GM23338 (cell line): ENCODE measurements around the gene SLC5A7. TPM values are rescaled to one million over a fixed set of nuclear protein-coding genes. Genes with fewer than 3 reads are reported as not detected.

Source experiments
- ATAC-seq: fragments of 200-7000 bp; cut with Tn5 transposase; 3 replicates; pipeline ENCODE4 v1.9.1; 2020
- DNase-seq: peaks from one replicate; pipeline ENCODE4 v3.0.0-alpha.2; 2015; ENCODE audit warnings: low spot score
- H2AFZ ChIP-seq: fragments of 200-600 bp; sonication (generic); 2 replicates; pipeline ENCODE4 v1.8.0; 2016; ENCODE audit warnings: antibody characterized with exemption, mild to moderate bottlenecking, moderate library complexity
- H3F3A ChIP-seq: fragments of 200-600 bp; sonication (generic); replicated peaks from 2 replicates; pipeline ENCODE4 v1.8.0; 2017; ENCODE audit warnings: antibody characterized with exemption, mixed run types, low read depth
- H3K27ac ChIP-seq: fragments of 200-600 bp; sonication (generic); 2 replicates; pipeline ENCODE4 v1.6.1; 2016; ENCODE audit warnings: low read depth
- H3K27me3 ChIP-seq: fragments of 200-600 bp; sonication (generic); 2 replicates; pipeline ENCODE4 v1.8.0; 2016; ENCODE audit warnings: mild to moderate bottlenecking, mixed run types, moderate library complexity; ENCODE audit not compliant: insufficient read depth
- H3K36me3 ChIP-seq: fragments of 200-600 bp; sonication (generic); 2 replicates; pipeline ENCODE4 v1.8.0; 2016; ENCODE audit warnings: mild to moderate bottlenecking; ENCODE audit not compliant: insufficient read depth
- H3K4me1 ChIP-seq: fragments of 200-600 bp; sonication (generic); 2 replicates; pipeline ENCODE4 v1.8.0; 2016; ENCODE audit warnings: mild to moderate bottlenecking, moderate library complexity; ENCODE audit not compliant: insufficient read depth
- H3K4me2 ChIP-seq: fragments of 200-600 bp; sonication (generic); 2 replicates; pipeline ENCODE4 v1.7.1; 2017; ENCODE audit warnings: mixed run types
- H3K4me3 ChIP-seq: fragments of 200-600 bp; sonication (generic); 2 replicates; pipeline ENCODE4 v1.6.1; 2016; ENCODE audit warnings: mixed run types
- H3K79me2 ChIP-seq: fragments of 200-600 bp; sonication (generic); replicated peaks from 2 replicates; pipeline ENCODE4 v1.8.0; 2017; ENCODE audit warnings: mild to moderate bottlenecking; ENCODE audit not compliant: insufficient read depth
- H3K9me2 ChIP-seq: fragments of 200-600 bp; sonication (generic); 2 replicates; pipeline ENCODE4 v1.8.0; 2017; ENCODE audit not compliant: insufficient read depth
- H4K20me1 ChIP-seq: fragments of 200-600 bp; sonication (generic); replicated peaks from 2 replicates; pipeline ENCODE4 v1.8.0; 2017; ENCODE audit warnings: mild to moderate bottlenecking; ENCODE audit not compliant: insufficient read depth
- H3K27ac Mint-ChIP-seq: 2 replicates; pipeline ENCODE4 v1.8.0; 2020; ENCODE audit warnings: inconsistent platforms, mild to moderate bottlenecking, moderate library complexity, mixed read lengths
- H3K27me3 Mint-ChIP-seq: 3 replicates; pipeline ENCODE4 v1.8.0; 2022; ENCODE audit warnings: low read depth, mild to moderate bottlenecking, moderate library complexity, mixed read lengths, inconsistent platforms; ENCODE audit not compliant: insufficient read depth, poor library complexity
- H3K36me3 Mint-ChIP-seq: 3 replicates; pipeline ENCODE4 v1.8.0; 2021; ENCODE audit warnings: low read depth, mild to moderate bottlenecking, inconsistent platforms, moderate library complexity, mixed read lengths
- H3K4me1 Mint-ChIP-seq: 3 replicates; pipeline ENCODE4 v1.8.0; 2020; ENCODE audit warnings: mild to moderate bottlenecking, inconsistent platforms, mixed read lengths
- H3K4me3 Mint-ChIP-seq: 3 replicates; pipeline ENCODE4 v1.8.0; 2021; ENCODE audit warnings: moderate library complexity, mild to moderate bottlenecking, inconsistent platforms, mixed read lengths
- H3K9me3 Mint-ChIP-seq: 3 replicates; pipeline ENCODE4 v1.8.0; 2020; ENCODE audit warnings: moderate library complexity, mild to moderate bottlenecking, inconsistent platforms, mixed read lengths
- CREB1 ChIP-seq: fragments of 250-450 bp; sonication (Bioruptor Pico); IDR thresholded peaks from 2 replicates; pipeline ENCODE4 v1.5.0; 2020; ENCODE audit warnings: low read depth, mild to moderate bottlenecking, moderate library complexity
- EZH2 ChIP-seq: fragments of 200-600 bp; sonication (generic); IDR thresholded peaks from one replicate; pipeline ENCODE4 v1.8.0; 2017; ENCODE audit warnings: antibody characterized with exemption, mild to moderate bottlenecking, low read depth; ENCODE audit not compliant: unreplicated experiment
- JUNB ChIP-seq: IDR thresholded peaks from one replicate; pipeline ENCODE4 v1.6.1; 2016; ENCODE audit warnings: antibody characterized with exemption; ENCODE audit not compliant: unreplicated experiment
- NANOG ChIP-seq: IDR thresholded peaks from 2 replicates; pipeline ENCODE4 v1.6.1; 2016; ENCODE audit warnings: antibody characterized with exemption, borderline replicate concordance
- ZNF114 ChIP-seq: fragments of 250-450 bp; sonication (Bioruptor Pico); IDR thresholded peaks from 2 replicates; pipeline ENCODE4 v1.5.0; 2020; ENCODE audit warnings: mild to moderate bottlenecking, moderate library complexity
- ZNF331 ChIP-seq: fragments of 250-450 bp; sonication (Bioruptor Pico); IDR thresholded peaks from 2 replicates; pipeline ENCODE4 v1.5.0; 2020; ENCODE audit warnings: low read depth, mild to moderate bottlenecking, moderate library complexity
- polyA plus RNA-seq: library from polyadenylated mRNA; unstranded; fragments of >200 nt; fragmentation: Nextera tagmentation; extraction: Ambion mirVana; gene quantifications from 2 replicates; pipeline ENCODE4 v1.2.1, GENCODE V29; 2016
- total RNA-seq: library from RNA; depleted of rRNA; stranded (reverse); fragments of >200 nt; shearing (Covaris generic); gene quantifications from 2 replicates; pipeline ENCODE4 v1.2.3, GENCODE V29; 2014
- TF ChIP-seq, protein P1 (sequence below): IDR thresholded peaks from 2 replicates; pipeline ENCODE4 v1.6.1; 2016; ENCODE audit warnings: antibody characterized with exemption
- TF ChIP-seq, protein P2 (sequence below): fragments of 250-450 bp; sonication (Bioruptor Pico); IDR thresholded peaks from 2 replicates; pipeline ENCODE4 v1.5.0; 2020; ENCODE audit warnings: mild to moderate bottlenecking, moderate library complexity
- TF ChIP-seq, protein P3 (sequence below), 2 experiments: fragments of 200-600 bp in 1 of 2; sonication (generic) in 1 of 2; conservative IDR thresholded peaks; 2 replicates each; pipeline versions ENCODE4 v1.5.1 to v1.6.1; 2016 to 2017; ENCODE audit warnings: antibody characterized with exemption in 2 of 2, low read depth in 2 of 2, mild to moderate bottlenecking in 2 of 2, moderate library complexity in 1 of 2
- TF ChIP-seq, protein P4 (sequence below): IDR thresholded peaks from one replicate; pipeline ENCODE4 v1.6.1; 2018; ENCODE audit warnings: antibody characterized with exemption; ENCODE audit not compliant: unreplicated experiment

SLC5A7 gene
- total and polyA plus RNA-seq, 2 experiments from 2014 or later = 0.05 to 0.17 TPM

DNA sequence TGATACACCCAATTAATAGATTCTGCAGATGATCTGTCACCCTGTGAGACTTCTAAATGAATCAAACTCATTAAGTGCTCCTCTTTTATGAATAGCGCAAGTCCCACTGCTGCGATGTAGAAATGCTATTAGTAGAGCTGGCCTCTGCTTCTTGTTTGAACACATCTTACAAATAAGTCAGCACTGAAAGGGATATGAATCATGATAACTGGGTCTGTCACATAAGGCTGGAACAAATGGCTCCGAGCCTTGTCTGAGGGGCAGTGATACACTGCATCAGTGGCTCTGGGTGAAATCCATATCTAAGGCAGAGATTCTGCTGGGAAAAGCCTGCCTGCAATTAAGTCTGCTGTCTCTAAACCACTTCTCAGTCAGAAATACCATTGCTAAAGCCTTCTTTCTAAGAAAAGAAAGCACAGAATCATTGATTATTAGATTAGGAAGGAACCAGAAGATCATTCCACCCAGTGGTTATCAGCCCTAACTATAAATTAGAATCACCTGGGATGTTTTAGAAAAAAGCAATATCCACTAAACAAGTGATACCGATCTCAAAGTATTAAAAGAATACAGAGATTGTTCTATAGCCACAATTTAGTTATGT is 75.2 kb downstream of the SLC5A7 start:
- no peak for ATAC-seq
- no peak overlapping the region for H3K27ac ChIP-seq
- no peaks in the 10 kb centered on the region for H3K4me1 ChIP-seq

More for the DNA sequence above, 75.2 kb downstream of the SLC5A7 start:
- H4K20me1 ChIP-seq = no peaks in the 10 kb centered on the region
- H3K36me3 ChIP-seq = no peaks in the 10 kb centered on the region
- Mint-ChIP-seq H3K4me3 (no peak overlapping the region), H3K27ac (no peak overlapping the region), H3K4me1 (no peaks in the 10 kb centered on the region), H3K27me3 (no peaks in the 10 kb centered on the region), H3K36me3 (no peaks in the 10 kb centered on the region), H3K9me3 (no peaks in the 10 kb centered on the region; the same call in 2 of the 3 replicates)
- TF ChIP-seq ZNF114 (no peak), ZNF331 (no peak), NANOG (no peak), CREB1 (no peak), EZH2 (no peak), JUNB (no peak)
- TF ChIP-seq, protein P1, sequence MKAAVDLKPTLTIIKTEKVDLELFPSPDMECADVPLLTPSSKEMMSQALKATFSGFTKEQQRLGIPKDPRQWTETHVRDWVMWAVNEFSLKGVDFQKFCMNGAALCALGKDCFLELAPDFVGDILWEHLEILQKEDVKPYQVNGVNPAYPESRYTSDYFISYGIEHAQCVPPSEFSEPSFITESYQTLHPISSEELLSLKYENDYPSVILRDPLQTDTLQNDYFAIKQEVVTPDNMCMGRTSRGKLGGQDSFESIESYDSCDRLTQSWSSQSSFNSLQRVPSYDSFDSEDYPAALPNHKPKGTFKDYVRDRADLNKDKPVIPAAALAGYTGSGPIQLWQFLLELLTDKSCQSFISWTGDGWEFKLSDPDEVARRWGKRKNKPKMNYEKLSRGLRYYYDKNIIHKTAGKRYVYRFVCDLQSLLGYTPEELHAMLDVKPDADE = no peak
- TF ChIP-seq, protein P2, sequence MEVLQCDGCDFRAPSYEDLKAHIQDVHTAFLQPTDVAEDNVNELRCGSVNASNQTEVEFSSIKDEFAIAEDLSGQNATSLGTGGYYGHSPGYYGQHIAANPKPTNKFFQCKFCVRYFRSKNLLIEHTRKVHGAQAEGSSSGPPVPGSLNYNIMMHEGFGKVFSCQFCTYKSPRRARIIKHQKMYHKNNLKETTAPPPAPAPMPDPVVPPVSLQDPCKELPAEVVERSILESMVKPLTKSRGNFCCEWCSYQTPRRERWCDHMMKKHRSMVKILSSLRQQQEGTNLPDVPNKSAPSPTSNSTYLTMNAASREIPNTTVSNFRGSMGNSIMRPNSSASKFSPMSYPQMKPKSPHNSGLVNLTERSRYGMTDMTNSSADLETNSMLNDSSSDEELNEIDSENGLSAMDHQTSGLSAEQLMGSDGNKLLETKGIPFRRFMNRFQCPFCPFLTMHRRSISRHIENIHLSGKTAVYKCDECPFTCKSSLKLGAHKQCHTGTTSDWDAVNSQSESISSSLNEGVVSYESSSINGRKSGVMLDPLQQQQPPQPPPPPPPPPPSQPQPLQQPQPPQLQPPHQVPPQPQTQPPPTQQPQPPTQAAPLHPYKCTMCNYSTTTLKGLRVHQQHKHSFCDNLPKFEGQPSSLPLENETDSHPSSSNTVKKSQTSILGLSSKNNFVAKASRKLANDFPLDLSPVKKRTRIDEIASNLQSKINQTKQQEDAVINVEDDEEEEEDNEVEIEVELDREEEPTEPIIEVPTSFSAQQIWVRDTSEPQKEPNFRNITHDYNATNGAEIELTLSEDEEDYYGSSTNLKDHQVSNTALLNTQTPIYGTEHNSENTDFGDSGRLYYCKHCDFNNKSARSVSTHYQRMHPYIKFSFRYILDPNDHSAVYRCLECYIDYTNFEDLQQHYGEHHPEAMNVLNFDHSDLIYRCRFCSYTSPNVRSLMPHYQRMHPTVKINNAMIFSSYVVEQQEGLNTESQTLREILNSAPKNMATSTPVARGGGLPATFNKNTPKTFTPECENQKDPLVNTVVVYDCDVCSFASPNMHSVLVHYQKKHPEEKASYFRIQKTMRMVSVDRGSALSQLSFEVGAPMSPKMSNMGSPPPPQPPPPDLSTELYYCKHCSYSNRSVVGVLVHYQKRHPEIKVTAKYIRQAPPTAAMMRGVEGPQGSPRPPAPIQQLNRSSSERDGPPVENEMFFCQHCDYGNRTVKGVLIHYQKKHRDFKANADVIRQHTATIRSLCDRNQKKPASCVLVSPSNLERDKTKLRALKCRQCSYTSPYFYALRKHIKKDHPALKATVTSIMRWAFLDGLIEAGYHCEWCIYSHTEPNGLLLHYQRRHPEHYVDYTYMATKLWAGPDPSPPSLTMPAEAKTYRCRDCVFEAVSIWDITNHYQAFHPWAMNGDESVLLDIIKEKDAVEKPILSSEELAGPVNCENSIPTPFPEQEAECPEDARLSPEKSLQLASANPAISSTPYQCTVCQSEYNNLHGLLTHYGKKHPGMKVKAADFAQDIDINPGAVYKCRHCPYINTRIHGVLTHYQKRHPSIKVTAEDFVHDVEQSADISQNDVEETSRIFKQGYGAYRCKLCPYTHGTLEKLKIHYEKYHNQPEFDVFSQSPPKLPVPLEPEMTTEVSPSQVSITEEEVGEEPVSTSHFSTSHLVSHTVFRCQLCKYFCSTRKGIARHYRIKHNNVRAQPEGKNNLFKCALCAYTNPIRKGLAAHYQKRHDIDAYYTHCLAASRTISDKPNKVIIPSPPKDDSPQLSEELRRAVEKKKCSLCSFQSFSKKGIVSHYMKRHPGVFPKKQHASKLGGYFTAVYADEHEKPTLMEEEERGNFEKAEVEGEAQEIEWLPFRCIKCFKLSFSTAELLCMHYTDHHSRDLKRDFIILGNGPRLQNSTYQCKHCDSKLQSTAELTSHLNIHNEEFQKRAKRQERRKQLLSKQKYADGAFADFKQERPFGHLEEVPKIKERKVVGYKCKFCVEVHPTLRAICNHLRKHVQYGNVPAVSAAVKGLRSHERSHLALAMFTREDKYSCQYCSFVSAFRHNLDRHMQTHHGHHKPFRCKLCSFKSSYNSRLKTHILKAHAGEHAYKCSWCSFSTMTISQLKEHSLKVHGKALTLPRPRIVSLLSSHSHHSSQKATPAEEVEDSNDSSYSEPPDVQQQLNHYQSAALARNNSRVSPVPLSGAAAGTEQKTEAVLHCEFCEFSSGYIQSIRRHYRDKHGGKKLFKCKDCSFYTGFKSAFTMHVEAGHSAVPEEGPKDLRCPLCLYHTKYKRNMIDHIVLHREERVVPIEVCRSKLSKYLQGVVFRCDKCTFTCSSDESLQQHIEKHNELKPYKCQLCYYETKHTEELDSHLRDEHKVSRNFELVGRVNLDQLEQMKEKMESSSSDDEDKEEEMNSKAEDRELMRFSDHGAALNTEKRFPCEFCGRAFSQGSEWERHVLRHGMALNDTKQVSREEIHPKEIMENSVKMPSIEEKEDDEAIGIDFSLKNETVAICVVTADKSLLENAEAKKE (CRISPR knock-in tag) = no peak
- TF ChIP-seq, protein P3, sequence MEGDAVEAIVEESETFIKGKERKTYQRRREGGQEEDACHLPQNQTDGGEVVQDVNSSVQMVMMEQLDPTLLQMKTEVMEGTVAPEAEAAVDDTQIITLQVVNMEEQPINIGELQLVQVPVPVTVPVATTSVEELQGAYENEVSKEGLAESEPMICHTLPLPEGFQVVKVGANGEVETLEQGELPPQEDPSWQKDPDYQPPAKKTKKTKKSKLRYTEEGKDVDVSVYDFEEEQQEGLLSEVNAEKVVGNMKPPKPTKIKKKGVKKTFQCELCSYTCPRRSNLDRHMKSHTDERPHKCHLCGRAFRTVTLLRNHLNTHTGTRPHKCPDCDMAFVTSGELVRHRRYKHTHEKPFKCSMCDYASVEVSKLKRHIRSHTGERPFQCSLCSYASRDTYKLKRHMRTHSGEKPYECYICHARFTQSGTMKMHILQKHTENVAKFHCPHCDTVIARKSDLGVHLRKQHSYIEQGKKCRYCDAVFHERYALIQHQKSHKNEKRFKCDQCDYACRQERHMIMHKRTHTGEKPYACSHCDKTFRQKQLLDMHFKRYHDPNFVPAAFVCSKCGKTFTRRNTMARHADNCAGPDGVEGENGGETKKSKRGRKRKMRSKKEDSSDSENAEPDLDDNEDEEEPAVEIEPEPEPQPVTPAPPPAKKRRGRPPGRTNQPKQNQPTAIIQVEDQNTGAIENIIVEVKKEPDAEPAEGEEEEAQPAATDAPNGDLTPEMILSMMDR (conservative IDR thresholded peaks at IDR 0.05; ENCODE audit: low read depth in 2 of 2) = no peak
- TF ChIP-seq, protein P4, sequence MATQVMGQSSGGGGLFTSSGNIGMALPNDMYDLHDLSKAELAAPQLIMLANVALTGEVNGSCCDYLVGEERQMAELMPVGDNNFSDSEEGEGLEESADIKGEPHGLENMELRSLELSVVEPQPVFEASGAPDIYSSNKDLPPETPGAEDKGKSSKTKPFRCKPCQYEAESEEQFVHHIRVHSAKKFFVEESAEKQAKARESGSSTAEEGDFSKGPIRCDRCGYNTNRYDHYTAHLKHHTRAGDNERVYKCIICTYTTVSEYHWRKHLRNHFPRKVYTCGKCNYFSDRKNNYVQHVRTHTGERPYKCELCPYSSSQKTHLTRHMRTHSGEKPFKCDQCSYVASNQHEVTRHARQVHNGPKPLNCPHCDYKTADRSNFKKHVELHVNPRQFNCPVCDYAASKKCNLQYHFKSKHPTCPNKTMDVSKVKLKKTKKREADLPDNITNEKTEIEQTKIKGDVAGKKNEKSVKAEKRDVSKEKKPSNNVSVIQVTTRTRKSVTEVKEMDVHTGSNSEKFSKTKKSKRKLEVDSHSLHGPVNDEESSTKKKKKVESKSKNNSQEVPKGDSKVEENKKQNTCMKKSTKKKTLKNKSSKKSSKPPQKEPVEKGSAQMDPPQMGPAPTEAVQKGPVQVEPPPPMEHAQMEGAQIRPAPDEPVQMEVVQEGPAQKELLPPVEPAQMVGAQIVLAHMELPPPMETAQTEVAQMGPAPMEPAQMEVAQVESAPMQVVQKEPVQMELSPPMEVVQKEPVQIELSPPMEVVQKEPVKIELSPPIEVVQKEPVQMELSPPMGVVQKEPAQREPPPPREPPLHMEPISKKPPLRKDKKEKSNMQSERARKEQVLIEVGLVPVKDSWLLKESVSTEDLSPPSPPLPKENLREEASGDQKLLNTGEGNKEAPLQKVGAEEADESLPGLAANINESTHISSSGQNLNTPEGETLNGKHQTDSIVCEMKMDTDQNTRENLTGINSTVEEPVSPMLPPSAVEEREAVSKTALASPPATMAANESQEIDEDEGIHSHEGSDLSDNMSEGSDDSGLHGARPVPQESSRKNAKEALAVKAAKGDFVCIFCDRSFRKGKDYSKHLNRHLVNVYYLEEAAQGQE = no peak
- no peaks in the 10 kb centered on the region for H3K79me2 ChIP-seq
- no peak for DNase-seq
- H3K4me2 ChIP-seq = no peak overlapping the region
- no peak overlapping the region for H2AFZ ChIP-seq
- no peak overlapping the region for H3K4me3 ChIP-seq
- H3K27me3 ChIP-seq = no peaks in the 10 kb centered on the region
- no peaks in the 10 kb centered on the region for H3F3A ChIP-seq
- H3K9me2 ChIP-seq = no peaks in the 10 kb centered on the region
